ENCODE measurements around the gene FANK1.

DNA sequence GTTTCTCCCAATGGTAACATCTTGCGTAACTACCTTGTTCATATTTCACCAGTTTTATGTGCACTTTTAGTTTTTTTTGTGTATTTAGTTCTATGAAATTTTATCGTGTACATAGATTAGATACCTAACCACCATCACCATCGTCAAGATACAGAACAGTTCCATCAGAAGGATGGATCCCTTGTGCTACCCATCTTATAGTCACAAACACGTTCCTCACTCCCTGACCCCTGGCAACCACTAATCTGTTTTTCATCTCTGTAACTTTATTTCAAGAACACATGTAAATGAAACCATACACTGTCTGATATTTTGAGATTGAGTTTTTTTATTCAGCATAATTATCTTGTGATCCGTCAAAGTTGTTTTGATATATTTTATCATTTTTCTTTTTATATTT lies 29.9 kb downstream of the FANK1 start:
- TF ChIP-seq, protein P1, sequence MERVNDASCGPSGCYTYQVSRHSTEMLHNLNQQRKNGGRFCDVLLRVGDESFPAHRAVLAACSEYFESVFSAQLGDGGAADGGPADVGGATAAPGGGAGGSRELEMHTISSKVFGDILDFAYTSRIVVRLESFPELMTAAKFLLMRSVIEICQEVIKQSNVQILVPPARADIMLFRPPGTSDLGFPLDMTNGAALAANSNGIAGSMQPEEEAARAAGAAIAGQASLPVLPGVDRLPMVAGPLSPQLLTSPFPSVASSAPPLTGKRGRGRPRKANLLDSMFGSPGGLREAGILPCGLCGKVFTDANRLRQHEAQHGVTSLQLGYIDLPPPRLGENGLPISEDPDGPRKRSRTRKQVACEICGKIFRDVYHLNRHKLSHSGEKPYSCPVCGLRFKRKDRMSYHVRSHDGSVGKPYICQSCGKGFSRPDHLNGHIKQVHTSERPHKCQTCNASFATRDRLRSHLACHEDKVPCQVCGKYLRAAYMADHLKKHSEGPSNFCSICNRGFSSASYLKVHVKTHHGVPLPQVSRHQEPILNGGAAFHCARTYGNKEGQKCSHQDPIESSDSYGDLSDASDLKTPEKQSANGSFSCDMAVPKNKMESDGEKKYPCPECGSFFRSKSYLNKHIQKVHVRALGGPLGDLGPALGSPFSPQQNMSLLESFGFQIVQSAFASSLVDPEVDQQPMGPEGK (CRISPR knock-in tag; IDR thresholded peaks at IDR 0.05; ENCODE audit: borderline replicate concordance): no peak
- TF ChIP-seq ZFP3 (CRISPR knock-in tag; IDR thresholded peaks at IDR 0.05) (no peak), GLIS3 (CRISPR knock-in tag; IDR thresholded peaks at IDR 0.05) (no peak), ZNF70 (CRISPR knock-in tag; IDR thresholded peaks at IDR 0.05) (no peak)

All from SK-N-SH treated with all-trans-retinoic acid at 6 μM for 48 hours (cell line).